ENCODE measurements around the gene DTD2.
A peak's percentile ranks its signal among the peaks of the same experiment; 100 is the strongest.
"Not testable (repeated sequence)": the region's sequence is repeated elsewhere in the genome, so short reads cannot be mapped to it uniquely, and the experiment has no call there.

The DTD2 gene

GRCh38 chr14:31456841-31457664 is at the start of gene DTD2:
Gene DTD2, minus strand, starts transcription at chr14:31457506. Its CDS starts 113 bp downstream, at chr14:31457393.
- peak; percentile 84 to 86 for DNase-seq (ENCODE audit: low read depth in 2 of 2)

DNA sequence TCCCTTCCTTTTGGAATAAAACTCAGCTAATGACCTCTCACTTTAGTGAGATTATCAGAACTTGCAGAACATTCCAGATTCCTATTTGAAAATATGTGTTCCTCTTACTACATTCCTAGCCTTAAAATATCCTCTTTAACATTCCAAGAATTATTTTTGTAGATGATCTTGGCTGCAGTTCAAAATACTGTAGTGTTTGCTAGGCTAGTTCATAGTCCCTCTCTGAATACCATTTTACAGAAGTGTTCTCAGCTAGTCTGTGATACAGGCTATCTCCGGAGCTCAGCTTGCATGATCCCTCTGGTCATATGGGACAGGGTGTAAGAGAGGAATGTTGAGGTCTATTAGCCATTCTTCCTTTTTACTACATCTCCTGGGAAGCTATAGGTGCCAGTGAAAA is 48.1 kb upstream of the DTD2 start:
- no peak for DNase-seq (ENCODE audit: low read depth in 2 of 2)

DNA sequence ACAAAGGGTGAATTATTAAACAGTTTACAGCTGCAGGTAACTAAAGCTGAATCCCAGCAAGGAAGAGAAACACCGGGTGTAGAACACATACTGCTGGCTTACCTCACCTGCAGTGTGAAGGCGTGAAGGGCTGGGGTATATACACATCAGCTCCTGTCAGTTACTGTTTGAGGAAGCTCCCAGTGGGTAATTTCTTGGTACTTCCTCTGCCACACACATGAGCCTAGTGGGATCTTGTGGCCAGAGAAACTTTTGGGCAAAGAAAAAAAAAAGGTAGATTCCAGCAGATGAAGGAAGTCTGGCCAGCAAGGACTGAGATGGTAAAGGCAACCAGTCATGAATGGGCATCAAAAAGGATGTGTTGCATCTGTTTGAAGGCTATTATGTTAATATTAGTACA is 44.6 kb upstream of the DTD2 start:
- DNase-seq (ENCODE audit: low read depth in 2 of 2): no peak

- no peak for DNase-seq (ENCODE audit: low read depth in 2 of 2)
Observed at GRCh38 chr14:31492759-31493498, 35.6 kb upstream of the DTD2 start.

- DNase-seq (ENCODE audit: low read depth in 2 of 2): no peak
Observed at GRCh38 chr14:31489691-31490090, 32.4 kb upstream of the DTD2 start.

DNA sequence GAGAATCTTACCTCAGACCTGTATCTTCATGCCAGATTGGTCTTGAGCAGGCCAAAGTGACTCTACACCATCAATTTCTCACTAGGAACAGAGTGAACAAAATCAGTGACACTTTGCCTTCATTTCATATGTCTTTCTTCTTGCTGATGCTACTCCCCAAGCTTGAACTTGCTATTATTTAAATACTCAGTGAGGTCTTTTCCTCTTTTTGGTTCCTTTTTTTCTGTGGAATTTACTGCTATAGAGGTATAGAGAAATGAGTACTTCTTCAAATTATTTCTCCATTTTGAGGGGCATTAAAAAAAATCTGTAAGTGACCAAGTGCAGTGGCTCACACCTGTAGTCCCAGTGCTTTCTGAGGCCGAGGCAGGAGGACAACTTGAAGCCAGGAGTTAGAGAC is 30.6 kb upstream of the DTD2 start, which contains the start of gene GPR33:
TSS of gene GPR33 (minus strand) at position 154 of the 400 bp plus-strand sequence. CDS start 4,074 bp downstream, outside the sequence.
- no peak for DNase-seq (ENCODE audit: low read depth in 2 of 2)

- no peak for DNase-seq (ENCODE audit: low read depth in 2 of 2)
Observed at GRCh38 chr14:31486764-31487163, 29.5 kb upstream of the DTD2 start.

GRCh38 chr14:31484754-31485153 is 27.4 kb upstream of the DTD2 start:
- no peak for DNase-seq (ENCODE audit: low read depth in 2 of 2)

DNA sequence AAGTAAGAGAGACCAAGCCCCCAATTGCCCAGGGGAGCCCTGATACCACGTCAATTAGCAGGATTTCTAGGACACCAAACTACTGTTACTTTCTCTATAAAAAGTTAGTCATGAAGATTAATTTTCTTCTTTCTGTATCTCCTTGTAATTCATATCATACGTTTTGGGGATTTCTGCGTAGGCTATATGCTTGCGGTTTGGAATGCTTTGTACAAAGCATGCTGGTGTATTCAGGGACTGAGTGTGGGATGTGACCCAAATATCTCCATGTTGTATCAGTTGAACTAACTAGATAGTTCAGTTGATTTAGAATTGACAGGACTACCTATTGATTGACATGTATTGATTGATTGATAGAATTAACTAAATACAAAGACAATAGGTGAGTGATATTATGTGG is 22.9 kb upstream of the DTD2 start:
- no peak for DNase-seq (ENCODE audit: low read depth in 2 of 2)

GRCh38 chr14:31479027-31479426 is 21.7 kb upstream of the DTD2 start:
- DNase-seq (ENCODE audit: low read depth in 2 of 2): no peak

- DNase-seq (ENCODE audit: low read depth in 2 of 2): no peak
Observed at GRCh38 chr14:31477248-31477647, 19.9 kb upstream of the DTD2 start.

DNA sequence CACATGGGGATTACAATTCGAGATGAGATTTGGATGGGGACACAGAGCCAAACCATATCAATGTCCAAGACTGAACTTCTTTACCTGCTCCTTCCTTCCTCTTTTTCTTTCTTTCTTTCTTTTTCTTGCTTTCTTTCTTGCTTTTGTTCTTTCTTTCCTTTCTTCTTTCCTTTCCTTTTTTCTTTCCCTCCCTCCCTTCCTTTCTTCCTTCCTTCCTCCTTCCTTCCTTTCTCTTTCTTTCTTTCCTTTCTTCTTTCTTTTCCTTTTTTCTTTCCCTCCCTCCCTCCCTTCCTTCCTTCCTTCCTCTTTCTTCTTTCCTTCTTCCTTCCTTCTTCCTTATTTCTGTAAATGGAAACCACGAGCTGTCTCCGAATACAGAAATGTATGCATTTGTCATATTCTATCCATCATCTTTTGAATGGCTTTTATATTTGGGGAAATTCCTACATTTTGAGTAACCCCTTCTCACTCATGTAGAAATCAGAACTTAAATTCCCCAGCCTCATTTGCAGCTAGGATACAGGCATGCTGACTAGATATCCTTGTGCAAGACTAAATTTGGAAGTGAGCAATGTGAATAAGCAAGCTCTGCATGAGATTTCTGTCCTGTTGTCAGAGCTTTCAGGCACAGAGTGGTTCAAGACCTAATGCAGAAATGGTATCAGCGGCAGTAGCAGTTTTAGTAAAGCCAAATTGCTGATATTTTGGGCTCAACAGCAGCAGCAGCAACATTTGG is 19.0 kb upstream of the DTD2 start:
- no peak for DNase-seq (ENCODE audit: low read depth in 2 of 2)

DNA sequence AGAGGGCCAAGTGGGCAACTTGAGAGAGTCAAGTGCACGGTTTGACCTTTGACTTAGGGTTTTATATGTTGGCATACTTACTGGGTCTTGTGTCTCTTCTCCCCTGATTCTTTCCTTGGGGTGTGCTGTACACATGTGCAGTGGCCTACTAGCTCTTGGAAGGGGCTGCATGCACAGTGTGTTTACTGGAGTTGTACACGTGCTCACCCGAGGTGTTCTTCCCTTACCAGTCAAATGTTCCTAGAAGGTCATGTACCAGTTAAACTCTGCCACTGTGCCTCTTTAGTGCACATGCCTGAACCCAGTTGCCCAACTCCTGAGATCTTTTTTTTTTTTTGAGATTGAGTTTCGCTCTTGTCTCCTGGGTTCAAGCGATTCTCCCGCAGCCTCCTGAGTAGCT is 9.2 kb upstream of the DTD2 start:
- no peak for DNase-seq (ENCODE audit: low read depth in 2 of 2)

- DNase-seq (ENCODE audit: low read depth in 2 of 2): no peak
Observed at GRCh38 chr14:31465111-31465510, 7.8 kb upstream of the DTD2 start.

GRCh38 chr14:31462450-31462849 is 5.1 kb upstream of the DTD2 start:
- not testable (repeated sequence) for DNase-seq (ENCODE audit: low read depth in 2 of 2)

DNA sequence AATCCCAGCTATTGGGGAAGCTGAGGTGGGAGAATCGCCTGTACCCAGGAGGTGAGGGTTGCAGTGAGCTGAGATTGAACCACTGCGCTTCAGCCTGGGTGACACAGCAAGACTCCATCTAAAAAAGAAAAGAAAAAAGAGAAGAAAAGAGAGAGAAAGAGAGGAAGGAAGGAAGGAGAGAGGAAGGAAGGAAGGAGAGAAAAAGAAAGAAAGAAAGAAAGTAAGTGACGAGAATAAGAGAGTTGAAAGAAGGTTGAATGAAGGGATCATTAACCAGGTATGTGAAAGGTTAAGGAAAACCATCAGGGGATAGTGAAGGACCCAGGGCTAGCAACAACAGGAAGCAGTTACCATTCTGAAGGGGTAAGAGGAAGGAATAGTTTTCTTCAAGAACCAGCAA is 4.2 kb upstream of the DTD2 start:
- DNase-seq (ENCODE audit: low read depth in 2 of 2): no peak

DNA sequence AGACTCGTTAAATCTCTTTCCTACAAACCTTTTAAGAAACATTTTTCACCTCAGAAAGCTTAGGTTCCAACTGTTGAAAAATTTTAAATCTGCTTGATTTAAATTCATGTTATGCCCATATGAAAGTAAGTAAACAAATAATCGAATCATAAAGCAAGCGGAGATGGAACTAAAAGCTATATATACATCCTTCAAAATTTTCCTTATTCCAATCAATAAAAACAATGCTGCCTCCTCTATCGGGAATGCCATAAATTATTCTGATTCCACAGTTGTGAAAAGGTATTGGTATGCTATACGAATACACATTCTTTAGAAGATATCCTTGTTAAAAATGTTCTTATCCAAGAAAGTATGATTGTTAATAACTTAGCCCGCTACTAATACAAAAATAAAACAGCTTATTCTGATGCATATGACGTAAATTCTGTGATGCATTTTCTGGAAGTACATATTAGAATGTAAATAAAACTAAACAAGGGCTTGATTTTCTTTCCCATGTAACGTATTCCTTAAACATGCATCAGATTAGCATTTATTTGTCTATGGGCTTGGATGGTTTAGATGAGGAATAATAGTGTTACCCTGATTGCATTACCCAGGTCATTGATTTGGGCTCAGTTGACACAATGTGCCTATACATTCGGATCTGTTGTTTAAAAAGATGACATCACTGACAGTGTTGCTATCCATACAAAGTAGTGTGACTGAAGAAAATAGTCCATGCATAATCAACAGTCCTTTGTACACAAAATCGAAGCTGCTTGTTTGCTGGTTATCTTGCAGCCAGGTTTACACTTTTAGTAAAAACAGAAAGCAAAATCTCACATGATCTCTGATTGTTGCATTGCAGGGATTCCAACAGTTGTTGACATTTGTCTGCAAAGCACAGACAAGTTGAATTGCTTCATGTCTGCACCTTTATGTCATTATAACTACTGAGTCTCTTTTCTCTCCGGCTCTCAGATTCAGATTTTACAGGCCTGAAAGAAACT is 656 bp upstream of the DTD2 start:
- DNase-seq (ENCODE audit: low read depth in 2 of 2): no peak

DNA sequence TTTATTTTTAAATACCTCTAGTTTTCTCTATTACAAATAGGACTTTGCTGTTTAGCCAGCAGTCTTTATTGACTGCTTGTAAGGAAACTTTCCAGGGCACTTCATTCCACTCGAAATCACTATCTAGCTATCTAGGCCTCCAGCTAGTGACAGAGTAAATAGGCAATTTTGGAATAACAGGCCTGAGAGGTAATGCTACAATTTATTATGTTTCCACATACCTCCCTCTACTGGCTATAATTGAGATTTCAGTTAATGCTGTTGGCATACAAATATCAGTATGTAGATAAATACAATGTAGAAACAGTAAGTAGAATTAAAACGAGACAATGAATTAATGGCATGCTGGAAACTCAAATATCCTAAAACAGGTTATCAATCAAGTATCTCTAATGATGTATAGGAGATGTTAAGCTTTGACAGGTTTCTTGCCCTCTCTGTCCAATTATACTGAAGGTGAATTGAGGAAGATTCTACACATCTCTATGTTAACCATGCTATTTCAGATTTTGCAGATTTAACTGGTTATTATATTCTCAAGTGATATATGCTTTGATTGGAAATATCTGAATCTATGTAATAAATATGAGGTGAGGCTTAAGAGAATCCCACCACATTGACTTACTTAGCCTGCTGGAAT is 7.2 kb downstream of the DTD2 start:
- no peak for DNase-seq (ENCODE audit: low read depth in 2 of 2)

GRCh38 chr14:31449136-31449535 is 8.2 kb downstream of the DTD2 start:
- DNase-seq (ENCODE audit: low read depth in 2 of 2): no peak

- no peak for DNase-seq (ENCODE audit: low read depth in 2 of 2)
Observed at GRCh38 chr14:31445703-31446102, 11.6 kb downstream of the DTD2 start.

GRCh38 chr14:31442284-31442683 is 15.0 kb downstream of the DTD2 start:
- DNase-seq (ENCODE audit: low read depth in 2 of 2): no peak
